Activated naive CD4-positive, alpha-beta T cell (primary cell): Measurements from ENCODE around the gene SLC6A18.
"Not testable (repeated sequence)": the region's sequence is repeated elsewhere in the genome, so short reads cannot be mapped to it uniquely, and the experiment has no call there.

Experiments
- DNase-seq, 4 experiments: peaks; one replicate each; lab custom pipeline; 2025; lab: John Stamatoyannopoulos, UW

The SLC6A18 gene

DNA sequence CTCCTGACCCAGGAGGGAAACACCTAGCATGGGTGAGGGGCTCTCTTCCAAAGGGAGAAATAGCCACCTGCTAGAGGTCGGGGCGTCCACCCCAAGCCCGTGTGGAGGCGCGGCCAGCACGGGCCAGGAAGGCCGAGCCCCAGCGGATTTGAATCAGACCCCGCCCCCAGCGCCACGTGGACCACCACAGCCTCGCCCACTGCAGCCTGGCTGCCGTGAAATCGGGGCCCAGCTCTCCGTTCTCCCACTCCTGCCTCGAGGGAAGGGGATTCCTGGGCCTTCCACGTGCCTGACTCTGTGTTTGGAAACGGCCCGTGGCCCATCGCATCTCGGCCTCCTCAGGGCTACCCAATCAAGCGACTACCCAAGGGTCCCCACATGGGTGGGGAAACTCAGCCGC is 31.6 kb downstream of the SLC6A18 start:
- no peak for DNase-seq

DNA sequence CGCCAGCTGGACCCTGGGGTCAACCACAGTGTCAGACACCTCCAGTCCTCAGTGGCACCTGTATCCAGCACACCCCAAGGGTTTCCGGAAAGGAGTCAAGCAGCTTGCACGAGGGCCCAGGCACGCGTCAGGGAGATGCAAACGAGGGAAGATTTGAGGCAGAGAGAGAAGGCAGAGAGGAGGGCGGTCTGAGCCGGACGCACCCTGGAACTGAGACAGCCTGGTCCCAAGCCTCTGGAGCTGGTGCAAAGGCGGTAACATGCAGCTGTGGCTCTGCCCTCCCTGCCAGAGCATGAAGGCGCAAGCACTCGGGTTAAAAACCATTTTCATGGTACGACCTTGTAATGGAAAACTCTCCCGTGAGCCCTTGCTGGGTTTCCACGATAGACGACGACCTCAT is 32.2 kb downstream of the SLC6A18 start:
- no peak for DNase-seq

DNA sequence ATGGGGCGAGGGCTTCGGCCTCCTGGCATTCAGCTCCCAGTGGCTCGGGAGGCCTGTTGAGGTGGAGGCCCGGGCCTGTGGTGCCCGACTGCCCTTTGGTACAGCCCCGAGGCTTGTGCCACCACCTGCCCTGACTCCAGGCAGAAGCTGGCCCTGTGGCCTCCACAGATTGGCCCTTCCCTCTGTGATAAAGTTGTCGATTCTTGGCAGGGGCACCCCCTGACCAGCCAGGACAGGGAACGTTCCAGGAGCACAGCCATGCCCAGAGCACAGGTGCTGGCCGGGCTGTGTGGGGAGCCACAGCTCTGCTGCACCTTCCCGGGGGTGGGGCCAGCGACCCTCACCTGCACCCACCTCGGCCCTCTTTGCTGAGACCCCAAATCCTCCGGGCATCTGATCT is 32.7 kb downstream of the SLC6A18 start:
- DNase-seq = no peak

DNA sequence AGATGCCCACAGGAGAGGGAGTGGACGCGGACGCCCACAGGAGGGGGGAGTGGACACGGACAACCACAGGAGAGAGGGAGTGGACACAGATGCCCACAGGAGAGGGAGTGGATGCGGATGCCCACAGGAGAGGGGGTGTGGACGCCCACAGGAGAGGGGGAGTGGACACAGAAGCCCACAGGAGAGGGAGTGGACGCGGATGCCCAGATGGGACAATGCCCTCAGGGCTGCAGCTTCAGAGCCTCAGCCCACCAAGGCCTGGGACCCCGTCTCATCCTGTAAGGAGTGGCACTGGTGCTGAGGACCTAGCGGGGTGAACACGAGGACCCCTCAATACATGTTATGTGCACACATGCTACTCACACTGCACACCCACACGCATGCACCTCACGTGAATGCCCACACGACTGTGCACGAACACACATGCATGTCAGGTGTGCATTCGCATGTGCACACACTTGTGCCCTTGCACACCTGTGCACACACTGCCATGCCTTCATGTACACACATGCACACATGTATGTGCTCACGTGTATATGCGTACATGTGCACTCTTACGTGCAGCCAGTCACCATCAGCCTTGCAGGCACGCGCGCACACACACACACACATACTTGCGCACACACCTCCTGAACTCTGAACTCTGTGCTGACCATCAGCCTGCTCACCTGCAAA is 34.8 kb downstream of the SLC6A18 start:
- no peak for DNase-seq

DNA sequence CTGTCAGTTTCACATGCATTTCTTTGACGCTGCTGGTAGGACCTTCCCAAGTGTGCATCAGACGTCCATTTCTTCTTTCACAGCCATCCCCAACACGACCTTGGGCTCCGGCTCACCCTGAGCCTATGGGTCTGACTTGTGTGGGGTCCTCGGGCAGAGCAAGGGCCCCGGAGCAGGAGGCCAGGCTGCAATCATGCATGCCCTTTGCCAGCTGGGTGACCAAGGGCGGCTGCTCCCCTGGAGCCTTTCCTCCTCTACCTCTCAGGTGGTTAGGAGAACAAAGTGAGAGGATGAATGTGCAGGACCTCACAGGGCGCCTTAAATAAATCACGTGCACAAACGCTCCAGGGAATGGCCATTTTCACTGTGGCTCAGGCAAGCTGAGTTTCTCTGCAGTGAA is 36.5 kb downstream of the SLC6A18 start:
- DNase-seq = no peak

DNA sequence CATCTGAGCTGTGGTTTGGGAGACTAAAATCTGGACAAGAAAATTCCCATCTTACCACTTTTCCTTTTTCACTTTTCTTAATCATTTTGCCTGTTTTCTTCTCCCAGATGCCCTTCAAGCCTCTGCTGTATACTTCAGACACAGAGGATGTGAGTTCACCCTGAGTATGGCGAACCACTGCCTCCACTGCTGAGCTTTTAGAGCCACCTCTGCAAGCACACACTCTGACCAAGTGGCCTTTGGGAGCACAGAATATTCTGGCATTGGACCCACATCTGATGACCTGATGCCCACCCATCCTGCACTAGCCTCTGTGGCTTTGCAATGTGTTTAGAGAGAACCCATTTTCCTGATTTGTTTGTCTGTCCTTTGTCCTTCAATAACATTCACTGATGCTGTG is 37.2 kb downstream of the SLC6A18 start:
- no peak for DNase-seq

DNA sequence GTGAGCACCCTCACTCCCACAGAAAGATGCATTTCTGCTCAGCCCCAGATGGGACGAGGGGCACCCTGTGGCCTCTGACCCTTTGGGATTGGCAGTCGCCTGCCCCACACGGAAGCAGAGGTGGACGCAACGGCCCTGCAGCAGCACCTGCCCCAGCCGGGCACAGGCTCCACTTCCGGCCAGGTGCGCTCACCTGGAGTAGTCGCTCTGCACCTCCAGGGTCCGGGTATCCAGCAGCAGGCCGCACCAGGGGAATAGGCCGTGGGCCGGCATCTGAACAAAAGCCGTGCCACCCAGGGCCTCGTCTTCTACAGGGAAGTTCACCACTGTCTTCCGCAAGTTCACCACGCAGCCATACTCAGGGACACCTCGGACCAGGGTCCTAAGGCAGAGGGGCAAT is 39.0 kb downstream of the SLC6A18 start:
- DNase-seq = no peak

DNA sequence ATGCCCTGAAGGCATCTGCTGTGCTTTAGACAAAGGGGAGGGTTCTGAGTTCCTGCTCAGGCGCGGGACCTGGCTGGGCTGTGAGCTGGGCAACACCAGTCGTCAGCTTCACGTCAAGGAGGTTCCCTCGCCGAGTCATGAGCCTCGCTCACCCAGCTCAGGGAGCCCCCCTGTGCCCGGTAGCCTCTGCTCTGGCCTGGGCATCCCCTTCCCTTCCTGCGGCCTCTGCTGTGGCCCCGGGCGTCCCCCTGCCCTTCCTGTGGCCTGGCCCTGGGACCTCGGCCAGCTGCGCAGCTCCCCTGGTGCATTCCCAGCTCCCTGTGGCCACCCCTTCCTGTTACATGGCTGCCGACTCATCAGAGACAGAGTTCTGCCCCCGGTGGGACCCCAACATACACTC is 39.8 kb downstream of the SLC6A18 start:
- DNase-seq = no peak

DNA sequence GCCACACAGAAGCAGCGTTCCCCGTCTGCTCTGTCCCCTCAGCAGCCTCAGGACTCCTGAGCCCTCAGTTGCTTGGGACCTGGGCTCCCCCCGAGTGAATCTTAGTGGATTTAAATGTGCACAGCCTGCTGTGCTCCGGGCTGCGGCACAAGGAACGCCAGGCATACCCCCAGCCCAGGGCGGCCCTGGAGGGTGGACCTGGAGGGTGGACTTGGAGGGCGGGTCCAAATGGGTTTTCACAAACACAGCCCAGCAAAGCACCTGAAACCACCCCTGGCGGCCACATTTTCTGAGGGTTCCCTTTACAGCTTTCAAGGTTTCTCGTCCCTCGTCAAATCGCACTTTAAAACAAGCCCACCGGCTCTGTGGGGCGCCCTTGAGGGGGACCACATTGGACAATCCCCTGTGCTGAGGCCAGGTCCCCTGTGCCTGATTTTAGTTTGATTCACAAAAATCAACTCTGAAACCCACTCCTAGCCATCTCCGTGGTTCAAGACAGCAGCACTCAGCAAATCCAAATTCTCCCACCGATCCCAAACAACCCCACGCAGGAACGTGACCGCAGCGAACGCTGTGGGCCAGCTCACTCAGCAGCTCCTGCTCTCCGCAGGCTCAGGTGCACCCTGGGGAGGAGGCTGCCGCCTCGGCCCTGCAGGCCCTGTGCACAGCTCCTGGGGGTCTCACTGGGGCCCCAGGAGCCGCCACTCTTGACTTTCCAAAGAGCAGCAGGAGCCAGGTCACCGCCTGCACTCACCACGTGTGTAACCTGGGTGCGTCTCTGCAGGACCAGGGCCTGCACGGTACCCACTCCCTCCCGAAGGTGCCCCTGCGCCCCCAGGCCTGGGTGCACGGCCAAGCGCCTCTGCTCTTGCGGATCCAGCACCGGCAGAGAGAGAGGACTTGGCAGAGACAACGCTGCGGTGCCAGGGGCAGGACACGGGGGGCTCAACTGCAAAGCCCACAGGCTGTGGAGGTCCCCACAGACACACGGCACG is 40.6 kb downstream of the SLC6A18 start:
- no peak for DNase-seq

DNA sequence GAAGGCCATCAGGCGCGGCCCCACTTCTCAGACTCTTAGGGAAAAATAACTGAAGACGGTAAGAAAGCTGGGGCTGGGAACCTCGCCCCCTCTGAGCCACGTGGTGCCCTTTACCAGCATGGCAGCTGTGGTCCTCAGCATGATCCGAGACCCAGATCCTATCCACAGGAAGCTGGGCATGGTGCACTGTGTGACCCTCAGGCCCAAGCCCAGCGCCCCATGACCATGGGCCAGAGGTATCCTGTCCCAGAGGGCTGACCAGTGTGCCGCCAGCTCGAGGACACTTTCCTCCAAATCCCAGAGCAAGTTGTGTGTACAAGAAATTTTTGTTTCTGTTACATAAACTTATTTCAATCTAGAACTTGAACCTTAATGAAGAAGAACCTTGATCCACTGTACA is 41.6 kb downstream of the SLC6A18 start:
- no peak for DNase-seq

DNA sequence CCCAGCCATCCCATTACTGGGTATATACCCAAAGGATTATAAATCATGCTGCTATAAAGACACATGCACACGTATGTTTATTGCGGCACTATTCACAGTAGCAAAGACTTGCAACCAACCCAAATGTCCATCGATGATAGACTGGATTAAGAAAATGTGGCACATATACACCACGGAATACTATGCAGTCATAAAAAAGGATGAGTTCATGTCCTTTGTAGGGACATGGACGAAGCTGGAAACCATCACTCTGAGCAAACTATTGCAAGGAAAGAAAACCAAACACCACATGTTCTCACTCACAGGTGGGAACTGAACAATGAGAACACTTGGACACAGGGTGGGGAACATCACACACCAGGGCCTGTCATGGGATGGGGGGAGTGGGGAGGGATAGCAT is 42.3 kb downstream of the SLC6A18 start:
- DNase-seq = not testable (repeated sequence)

DNA sequence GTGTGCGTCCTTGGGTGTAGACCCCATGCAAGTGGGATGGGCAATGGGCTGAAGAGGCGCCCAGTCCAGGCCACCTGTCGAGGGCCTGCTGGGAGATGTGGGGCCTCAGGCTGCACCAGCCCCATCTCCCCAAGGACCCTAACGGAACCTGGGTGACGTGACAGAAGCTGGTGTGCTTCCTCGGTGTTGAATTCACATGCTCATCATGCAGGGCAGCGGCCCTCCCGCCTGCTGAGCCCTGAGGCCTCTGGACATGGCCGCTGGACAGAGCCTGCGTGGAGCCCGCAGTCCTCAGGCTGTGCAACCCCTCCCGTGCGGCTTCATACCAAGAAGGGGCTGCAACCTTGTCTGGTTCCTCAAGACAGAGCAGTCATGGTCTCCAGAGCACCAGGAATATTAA is 42.9 kb downstream of the SLC6A18 start:
- DNase-seq = no peak

DNA sequence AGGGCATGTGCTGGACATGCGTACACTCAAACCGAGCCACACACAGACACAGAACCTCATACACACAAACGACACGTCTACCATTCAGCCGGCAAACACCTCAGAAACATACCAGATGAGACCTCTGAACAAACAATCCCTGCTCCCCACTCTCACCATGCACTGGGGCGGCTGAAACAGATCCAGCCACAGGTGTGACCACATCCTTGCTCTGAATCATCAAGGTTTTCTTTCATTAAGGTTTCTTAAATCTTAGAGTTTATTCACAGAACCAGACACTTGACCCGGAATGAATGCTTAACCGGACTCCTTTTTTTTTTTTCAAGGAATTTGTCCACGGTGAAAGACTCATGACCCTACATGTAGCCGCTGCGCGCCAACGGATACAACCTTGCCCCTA is 43.5 kb downstream of the SLC6A18 start:
- peak in 2 of 4 experiments; percentile 7 to 10 for DNase-seq

DNA sequence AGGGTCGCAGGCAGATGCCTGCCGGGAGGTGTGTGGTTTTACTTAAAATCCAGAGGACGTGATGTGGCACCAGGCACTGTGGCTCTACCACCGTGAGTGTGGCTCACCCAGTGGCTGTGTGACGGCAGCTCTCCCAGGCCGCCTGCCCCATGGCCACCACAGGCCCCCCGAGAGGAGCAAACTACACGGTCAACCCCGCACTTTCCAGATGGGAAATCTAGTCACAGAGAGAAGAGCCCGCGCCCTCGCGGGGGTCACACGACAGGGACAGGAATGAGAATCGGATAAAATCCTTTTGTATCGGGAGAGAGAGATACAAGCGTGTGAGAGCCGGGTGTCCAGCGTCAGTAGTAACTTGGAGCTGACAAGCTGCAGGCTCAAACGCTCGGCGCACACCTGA is 45.2 kb downstream of the SLC6A18 start:
- no peak for DNase-seq

DNA sequence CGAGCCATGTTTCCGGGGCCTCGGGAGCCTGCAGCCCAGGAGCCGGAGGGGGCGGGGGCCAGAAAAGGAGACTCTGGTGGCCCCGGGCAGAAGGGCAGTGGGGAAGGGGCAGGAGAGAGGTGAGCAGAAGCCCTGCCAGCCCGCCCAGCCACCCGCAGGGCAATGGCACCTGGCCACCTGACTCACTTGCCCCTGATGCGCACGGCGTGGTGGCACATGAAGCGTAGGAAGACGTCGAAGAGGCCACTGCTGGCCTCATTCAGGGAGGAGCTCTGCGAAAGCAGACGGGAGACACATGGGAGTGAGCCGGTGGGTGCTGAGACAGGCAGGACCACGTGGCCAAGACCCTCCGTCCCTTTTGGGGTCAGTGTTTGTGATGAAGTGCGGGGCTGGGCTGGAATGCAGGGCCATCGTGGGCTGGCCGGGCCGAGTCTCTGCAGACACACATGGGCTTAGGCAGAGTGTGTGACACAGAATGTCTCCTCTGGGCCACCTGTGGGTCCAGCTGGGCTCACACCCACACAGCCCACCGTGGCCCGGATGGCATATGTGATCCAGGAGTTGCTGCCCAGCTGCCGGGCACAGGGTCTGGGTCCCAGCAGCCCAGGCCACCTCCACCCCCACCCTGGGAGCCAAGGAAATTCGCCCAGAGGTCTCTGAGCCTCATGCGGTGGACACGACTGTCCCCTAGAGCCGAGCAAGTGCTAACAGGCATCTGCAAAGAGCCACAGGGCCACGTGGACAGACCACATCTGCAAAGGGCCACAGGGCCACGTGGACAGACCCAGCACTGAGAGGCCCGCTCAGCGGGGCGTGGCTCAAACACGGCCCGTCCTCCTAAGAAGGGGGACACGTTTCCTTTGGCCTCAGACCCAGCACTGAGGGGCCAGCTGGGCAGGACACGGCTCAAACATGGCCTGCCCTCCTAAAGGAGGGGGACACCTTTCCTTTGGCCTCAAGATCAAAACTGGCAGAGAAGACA is 46.0 kb downstream of the SLC6A18 start:
- no peak for DNase-seq

DNA sequence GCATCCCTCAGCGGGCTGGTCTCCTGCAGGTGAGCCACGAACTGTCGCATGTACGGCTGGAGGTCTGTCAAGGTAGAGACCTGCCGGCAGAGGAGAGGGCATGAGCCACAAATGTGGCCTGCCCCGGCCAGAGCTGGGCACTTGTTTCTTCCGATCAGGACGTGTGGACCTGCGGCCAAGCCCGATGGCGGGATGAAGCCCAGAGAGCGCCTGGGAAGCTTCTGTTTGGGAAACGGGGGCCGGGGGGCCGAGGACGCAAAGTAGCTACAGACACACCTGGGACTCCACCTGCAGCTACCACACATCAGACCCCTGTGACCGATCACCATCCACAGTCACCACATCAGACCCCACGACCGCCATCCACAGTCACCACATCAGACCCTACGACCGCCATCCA is 47.0 kb downstream of the SLC6A18 start:
- DNase-seq = no peak

DNA sequence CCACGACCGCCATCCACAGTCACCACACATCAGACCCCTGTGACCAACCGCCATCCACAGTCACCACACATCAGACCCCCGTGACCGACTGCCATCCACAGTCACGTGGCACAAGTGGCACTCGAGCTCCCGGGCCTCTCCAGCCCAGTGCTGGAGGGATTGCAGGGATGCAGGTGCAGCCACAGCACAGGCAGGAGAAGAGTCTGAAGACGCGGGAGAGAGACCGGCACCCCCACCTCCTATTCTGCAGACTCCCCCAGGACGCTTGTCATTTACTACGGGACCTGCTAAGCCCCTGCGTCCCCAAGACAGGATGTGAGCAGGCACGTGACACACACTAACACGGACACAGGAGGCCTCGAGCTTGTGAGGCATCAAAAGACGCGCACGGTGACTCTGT is 48.6 kb downstream of the SLC6A18 start:
- no peak for DNase-seq

DNA sequence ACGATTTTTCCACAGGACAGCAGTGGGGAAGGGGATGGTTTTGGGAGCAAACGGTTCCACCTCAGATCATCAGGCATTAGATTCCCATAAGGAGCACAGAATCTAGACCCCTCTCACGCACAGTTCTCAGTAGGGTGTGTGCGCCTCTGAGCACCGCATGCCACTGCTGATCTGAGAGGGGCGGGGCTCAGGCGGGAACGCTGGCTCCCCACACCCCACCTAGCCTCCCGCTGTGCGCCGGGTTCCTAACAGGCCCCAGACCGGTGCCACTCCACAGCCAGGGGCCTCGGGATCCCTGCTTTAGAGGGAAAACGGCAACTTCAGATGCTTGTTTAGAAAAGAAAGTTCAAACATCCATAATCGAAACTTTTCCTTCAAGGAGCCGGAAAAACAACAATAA is 49.3 kb downstream of the SLC6A18 start:
- no peak for DNase-seq

DNA sequence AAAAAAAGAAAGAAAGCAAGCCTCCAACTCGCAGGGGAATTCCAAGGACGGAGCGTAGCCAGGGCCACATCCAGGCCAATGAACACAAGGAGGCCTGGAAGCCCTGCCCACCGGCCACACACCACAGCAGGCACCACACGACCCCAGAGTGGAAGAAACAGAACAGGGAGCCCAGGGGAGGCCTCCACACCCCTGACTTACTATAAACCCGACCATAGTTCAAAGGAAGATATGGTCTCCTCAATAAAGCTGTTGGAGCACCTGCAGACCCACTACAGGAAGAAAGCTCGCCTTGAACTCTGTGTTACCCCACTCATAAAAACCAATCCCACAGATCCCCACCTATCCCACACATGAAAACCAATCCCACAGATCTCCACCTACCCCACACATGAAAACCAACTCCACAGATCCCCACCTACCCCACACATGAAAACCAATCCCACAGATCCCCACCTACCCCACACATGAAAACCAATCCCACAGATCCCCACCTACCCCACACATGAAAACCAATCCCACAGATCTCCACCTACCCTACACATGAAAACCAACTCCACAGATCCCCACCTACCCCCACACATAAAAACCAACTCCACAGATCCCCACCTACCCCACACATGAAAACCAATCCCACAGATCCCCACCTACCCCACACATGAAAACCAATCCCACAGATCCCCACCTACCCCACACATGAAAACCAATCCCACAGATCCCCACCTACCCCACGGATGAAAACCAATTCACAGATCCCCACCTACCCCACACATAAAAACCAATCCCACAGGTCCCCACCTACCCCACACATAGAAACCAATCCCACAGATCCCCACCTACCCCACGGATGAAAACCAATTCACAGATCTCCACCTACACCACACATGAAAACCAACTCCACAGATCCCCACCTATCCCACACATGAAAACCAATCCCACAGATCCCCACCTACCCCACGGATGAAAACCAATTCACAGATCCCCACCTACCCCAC is 50.5 kb downstream of the SLC6A18 start:
- not testable (repeated sequence) for DNase-seq

DNA sequence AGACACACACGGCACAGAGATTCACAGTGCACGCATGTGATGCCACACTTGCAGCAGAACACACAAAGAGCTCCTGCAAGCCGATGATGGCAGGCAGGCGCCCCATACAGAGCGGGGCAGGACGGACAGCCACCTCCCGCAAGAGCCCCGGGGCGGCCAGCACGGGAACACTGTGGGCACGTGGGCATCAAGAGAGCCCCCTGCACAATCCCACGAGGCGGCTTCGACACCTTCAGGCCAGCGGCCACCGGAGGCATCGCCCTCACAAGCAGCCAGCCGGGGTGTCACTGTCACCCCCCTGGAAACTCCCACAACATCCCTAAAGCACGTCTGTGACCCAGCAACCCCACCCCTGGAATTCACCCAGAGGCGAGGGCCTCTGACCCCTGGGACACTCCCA is 51.7 kb downstream of the SLC6A18 start:
- no peak for DNase-seq

DNA sequence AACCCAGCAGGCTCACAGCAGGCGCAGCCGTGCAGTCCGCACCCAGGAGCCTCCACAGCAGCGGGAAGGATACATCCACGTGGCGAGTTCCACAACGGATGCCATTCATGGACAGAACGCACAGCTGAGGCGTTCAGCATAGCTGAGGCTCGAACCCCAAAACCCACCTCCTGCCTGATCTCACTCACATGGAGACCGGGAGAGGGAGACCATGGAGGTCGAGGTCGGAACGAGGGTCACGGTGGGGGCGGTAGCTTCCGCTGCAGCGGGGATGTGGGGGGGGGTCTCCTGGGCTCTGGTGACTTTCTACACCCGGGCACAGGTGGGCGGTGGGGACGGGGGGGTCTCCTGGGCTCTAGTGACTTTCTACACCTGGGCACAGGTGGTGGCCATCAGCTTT is 52.1 kb downstream of the SLC6A18 start:
- no peak for DNase-seq
